ENCODE measurements around the gene PLD2.

Gene PLD2, protein sequence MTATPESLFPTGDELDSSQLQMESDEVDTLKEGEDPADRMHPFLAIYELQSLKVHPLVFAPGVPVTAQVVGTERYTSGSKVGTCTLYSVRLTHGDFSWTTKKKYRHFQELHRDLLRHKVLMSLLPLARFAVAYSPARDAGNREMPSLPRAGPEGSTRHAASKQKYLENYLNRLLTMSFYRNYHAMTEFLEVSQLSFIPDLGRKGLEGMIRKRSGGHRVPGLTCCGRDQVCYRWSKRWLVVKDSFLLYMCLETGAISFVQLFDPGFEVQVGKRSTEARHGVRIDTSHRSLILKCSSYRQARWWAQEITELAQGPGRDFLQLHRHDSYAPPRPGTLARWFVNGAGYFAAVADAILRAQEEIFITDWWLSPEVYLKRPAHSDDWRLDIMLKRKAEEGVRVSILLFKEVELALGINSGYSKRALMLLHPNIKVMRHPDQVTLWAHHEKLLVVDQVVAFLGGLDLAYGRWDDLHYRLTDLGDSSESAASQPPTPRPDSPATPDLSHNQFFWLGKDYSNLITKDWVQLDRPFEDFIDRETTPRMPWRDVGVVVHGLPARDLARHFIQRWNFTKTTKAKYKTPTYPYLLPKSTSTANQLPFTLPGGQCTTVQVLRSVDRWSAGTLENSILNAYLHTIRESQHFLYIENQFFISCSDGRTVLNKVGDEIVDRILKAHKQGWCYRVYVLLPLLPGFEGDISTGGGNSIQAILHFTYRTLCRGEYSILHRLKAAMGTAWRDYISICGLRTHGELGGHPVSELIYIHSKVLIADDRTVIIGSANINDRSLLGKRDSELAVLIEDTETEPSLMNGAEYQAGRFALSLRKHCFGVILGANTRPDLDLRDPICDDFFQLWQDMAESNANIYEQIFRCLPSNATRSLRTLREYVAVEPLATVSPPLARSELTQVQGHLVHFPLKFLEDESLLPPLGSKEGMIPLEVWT

GRCh38 chr17:4806777-4807604 lies at the start of gene PLD2:
TSS of gene PLD2 (plus strand) at chr17:4807152. CDS start at chr17:4807773, 621 bp downstream.
- DNase-seq (ENCODE audit: extremely low spot score): peak; percentile 97
- no peak for TF ChIP-seq ZNF384 (IDR thresholded peaks at IDR 0.05)
- TF ChIP-seq FOXM1 (IDR thresholded peaks at IDR 0.05; ENCODE audit: borderline replicate concordance): peak; percentile 26; the same call in 1 of the 2 replicates
- CTCF ChIA-PET: interaction anchor here (1.1 to 1.4 kb wide), 2 partner anchors 17 to 31 kb away, joined by 3 to 8 read pairs; no protein-coding TSS in a partner anchor
- POLR2A ChIA-PET: interaction anchor here (0.7 to 3.4 kb wide), 12 partner anchors 9 to 133 kb away, joined by 3 to 19 read pairs (median 4); partner anchors contain the start of genes GLTPD2, MINK1, PSMB6 and RNF167

- DNase-seq (ENCODE audit: extremely low spot score): no peak
- ChIA-PET POLR2A (no interaction called here), CTCF (no interaction called here)
- TF ChIP-seq FOXK2 (IDR thresholded peaks at IDR 0.05): no peak
- no peak for TF ChIP-seq NFRKB (IDR thresholded peaks at IDR 0.05)
- no peak for TF ChIP-seq LEF1 (IDR thresholded peaks at IDR 0.05; ENCODE audit: borderline replicate concordance)
- TF ChIP-seq ZNF384 (IDR thresholded peaks at IDR 0.05): no peak
- no peak for TF ChIP-seq BHLHE40 (IDR thresholded peaks at IDR 0.05; ENCODE audit: borderline replicate concordance)
- TF ChIP-seq SUZ12 (IDR thresholded peaks at IDR 0.05): no peak
- no peak for TF ChIP-seq L3MBTL2 (conservative IDR thresholded peaks at IDR 0.05)
- no peak for TF ChIP-seq ELF4 (IDR thresholded peaks at IDR 0.05)
- TF ChIP-seq FOXM1 (IDR thresholded peaks at IDR 0.05; ENCODE audit: borderline replicate concordance): no peak
- no peak for TF ChIP-seq TARDBP (IDR thresholded peaks at IDR 0.05)
- no peak for TF ChIP-seq FOXA1 (IDR thresholded peaks at IDR 0.05)
- TF ChIP-seq CTBP1 (IDR thresholded peaks at IDR 0.05; ENCODE audit: borderline replicate concordance): no peak
- TF ChIP-seq, protein P1, sequence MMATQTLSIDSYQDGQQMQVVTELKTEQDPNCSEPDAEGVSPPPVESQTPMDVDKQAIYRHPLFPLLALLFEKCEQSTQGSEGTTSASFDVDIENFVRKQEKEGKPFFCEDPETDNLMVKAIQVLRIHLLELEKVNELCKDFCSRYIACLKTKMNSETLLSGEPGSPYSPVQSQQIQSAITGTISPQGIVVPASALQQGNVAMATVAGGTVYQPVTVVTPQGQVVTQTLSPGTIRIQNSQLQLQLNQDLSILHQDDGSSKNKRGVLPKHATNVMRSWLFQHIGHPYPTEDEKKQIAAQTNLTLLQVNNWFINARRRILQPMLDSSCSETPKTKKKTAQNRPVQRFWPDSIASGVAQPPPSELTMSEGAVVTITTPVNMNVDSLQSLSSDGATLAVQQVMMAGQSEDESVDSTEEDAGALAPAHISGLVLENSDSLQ (IDR thresholded peaks at IDR 0.05): no peak
- TF ChIP-seq HDGF (IDR thresholded peaks at IDR 0.05; ENCODE audit: borderline replicate concordance): no peak
Measured at GRCh38 chr17:4759776-4760236, 47.1 kb upstream of the PLD2 start.

- CTCF ChIA-PET: no interaction called here
- DNase-seq (ENCODE audit: extremely low spot score): no peak
- POLR2A ChIA-PET: no interaction called here
- TF ChIP-seq FOXA1 (IDR thresholded peaks at IDR 0.05) (no peak), NFRKB (IDR thresholded peaks at IDR 0.05) (no peak), SP1 (IDR thresholded peaks at IDR 0.05) (no peak), FOXK2 (IDR thresholded peaks at IDR 0.05) (no peak), L3MBTL2 (conservative IDR thresholded peaks at IDR 0.05) (no peak), LEF1 (IDR thresholded peaks at IDR 0.05; ENCODE audit: borderline replicate concordance) (no peak)
- TF ChIP-seq, protein P1 (IDR thresholded peaks at IDR 0.05): no peak
Measured at GRCh38 chr17:4764595-4764994, 42.4 kb upstream of the PLD2 start.

DNA sequence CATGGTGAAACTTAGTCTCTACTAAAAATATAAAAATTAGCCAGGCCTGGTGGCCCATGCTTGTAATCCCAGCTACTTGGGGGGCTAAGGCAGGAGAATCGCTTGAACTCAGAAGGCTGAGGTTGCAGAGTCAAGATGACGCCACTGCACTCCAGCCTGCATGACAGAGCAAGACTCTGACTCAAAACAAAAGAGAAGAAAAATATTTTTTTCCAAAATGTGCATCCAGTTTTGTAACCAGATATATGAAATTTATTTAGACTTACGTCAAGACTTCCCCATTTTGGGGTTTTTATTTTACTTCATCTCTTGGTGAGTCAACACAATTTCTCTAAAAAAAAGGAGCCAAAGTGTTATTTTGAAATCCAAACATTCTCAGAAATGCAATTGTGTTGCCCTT lies 40.8 kb upstream of the PLD2 start:
- no peak for DNase-seq (ENCODE audit: extremely low spot score)
- ChIA-PET CTCF (no interaction called here), POLR2A (no interaction called here)
- TF ChIP-seq SUZ12 (IDR thresholded peaks at IDR 0.05) (no peak), TARDBP (IDR thresholded peaks at IDR 0.05) (no peak), ZNF384 (IDR thresholded peaks at IDR 0.05) (no peak), BHLHE40 (IDR thresholded peaks at IDR 0.05; ENCODE audit: borderline replicate concordance) (no peak), L3MBTL2 (conservative IDR thresholded peaks at IDR 0.05) (no peak), HDGF (IDR thresholded peaks at IDR 0.05; ENCODE audit: borderline replicate concordance) (no peak), FOXA1 (IDR thresholded peaks at IDR 0.05) (no peak), ELF4 (IDR thresholded peaks at IDR 0.05) (no peak), FOXK2 (IDR thresholded peaks at IDR 0.05) (no peak)

GRCh38 chr17:4766723-4767122 lies 40.2 kb upstream of the PLD2 start:
- ChIA-PET CTCF (interaction anchor here (0.7 kb wide), 1 partner anchor 9 kb away, joined by 7 read pairs; no protein-coding TSS in a partner anchor), POLR2A (no interaction called here)
- DNase-seq (ENCODE audit: extremely low spot score): no peak
- no peak for TF ChIP-seq SUZ12 (IDR thresholded peaks at IDR 0.05)
- TF ChIP-seq ARNT (IDR thresholded peaks at IDR 0.05): no peak
- no peak for TF ChIP-seq ELF4 (IDR thresholded peaks at IDR 0.05)

GRCh38 chr17:4768298-4768697 lies 38.7 kb upstream of the PLD2 start:
- ChIA-PET CTCF (no interaction called here), POLR2A (no interaction called here)
- DNase-seq (ENCODE audit: extremely low spot score): no peak
- TF ChIP-seq FOXM1 (IDR thresholded peaks at IDR 0.05; ENCODE audit: borderline replicate concordance) (no peak), SP1 (IDR thresholded peaks at IDR 0.05) (no peak), SUZ12 (IDR thresholded peaks at IDR 0.05) (no peak), FOXK2 (IDR thresholded peaks at IDR 0.05) (no peak), NFRKB (IDR thresholded peaks at IDR 0.05) (no peak), ZNF384 (IDR thresholded peaks at IDR 0.05) (no peak), HDGF (IDR thresholded peaks at IDR 0.05; ENCODE audit: borderline replicate concordance) (no peak), BHLHE40 (IDR thresholded peaks at IDR 0.05; ENCODE audit: borderline replicate concordance) (no peak)

Data from HEK293T (cell line).